ENCODE data around the gene POU2AF1. TPM values are rescaled to one million over a fixed set of nuclear protein-coding genes. Genes with fewer than 3 reads are reported as not detected.

The POU2AF1 gene
- total RNA-seq, 2 experiments from 2014 or later: 2.9 to 7.4 TPM

- H3K27me3 Mint-ChIP-seq: peaks cover 3% of the 10 kb centered on the region
- no peaks in the 10 kb centered on the region for H3K9me3 Mint-ChIP-seq (ENCODE audit: low read depth)
- CTCF ChIA-PET: interaction anchor here (1.0 to 2.0 kb wide), 4 partner anchors 11 to 135 kb away, joined by 3 to 22 read pairs (median 4); no protein-coding TSS in a partner anchor
- H3K4me3 Mint-ChIP-seq: no peak overlapping the region
- ATAC-seq (peak; percentile 48), DNase-seq (no peak)
- peaks cover 51% of the 10 kb centered on the region for H3K4me1 Mint-ChIP-seq
- H3K36me3 Mint-ChIP-seq: no peaks in the 10 kb centered on the region
- H3K27ac Mint-ChIP-seq: peak overlapping the region; percentile 61
These were observed 38.1 kb upstream of the POU2AF1 start for GRCh38 chr11:111417011-111417765.

- no peaks in the 10 kb centered on the region for H3K9me3 Mint-ChIP-seq (ENCODE audit: low read depth)
- H3K27me3 Mint-ChIP-seq: peaks cover 3% of the 10 kb centered on the region
- no peaks in the 10 kb centered on the region for H3K36me3 Mint-ChIP-seq
- H3K4me1 Mint-ChIP-seq: peaks cover 51% of the 10 kb centered on the region
- H3K4me3 Mint-ChIP-seq: no peak overlapping the region
- ATAC-seq (no peak), DNase-seq (no peak)
- H3K27ac Mint-ChIP-seq: no peak overlapping the region
- CTCF ChIA-PET: interaction anchor here (0.6 to 2.0 kb wide), 4 partner anchors 12 to 133 kb away, joined by 3 to 22 read pairs (median 4); no protein-coding TSS in a partner anchor
These were observed 37.3 kb upstream of the POU2AF1 start for GRCh38 chr11:111416231-111416960.

GRCh38 chr11:111414936-111415335 is 35.9 kb upstream of the POU2AF1 start:
- no peaks in the 10 kb centered on the region for H3K36me3 Mint-ChIP-seq
- ATAC-seq (no peak), DNase-seq (no peak)
- H3K4me3 Mint-ChIP-seq: no peak overlapping the region
- peaks cover 3% of the 10 kb centered on the region for H3K27me3 Mint-ChIP-seq
- H3K27ac Mint-ChIP-seq: no peak overlapping the region
- CTCF ChIA-PET: interaction anchor here (1.5 to 1.6 kb wide), 2 partner anchors 14 to 32 kb away, joined by 3 to 6 read pairs; no protein-coding TSS in a partner anchor
- peaks cover 51% of the 10 kb centered on the region for H3K4me1 Mint-ChIP-seq
- H3K9me3 Mint-ChIP-seq (ENCODE audit: low read depth): no peaks in the 10 kb centered on the region

- Mint-ChIP-seq H3K4me3 (no peak overlapping the region), H3K9me3 (ENCODE audit: low read depth) (no peaks in the 10 kb centered on the region), H3K27me3 (peaks cover 3% of the 10 kb centered on the region), H3K27ac (peak overlapping the region; percentile 13), H3K4me1 (peaks cover 53% of the 10 kb centered on the region), H3K36me3 (no peaks in the 10 kb centered on the region)
- ATAC-seq (no peak), DNase-seq (no peak)
- CTCF ChIA-PET: interaction anchor here (1.5 to 1.6 kb wide), 2 partner anchors 14 to 33 kb away, joined by 3 to 6 read pairs; no protein-coding TSS in a partner anchor
These were observed 35.3 kb upstream of the POU2AF1 start for GRCh38 chr11:111414267-111414931.

- CTCF ChIA-PET: interaction anchor here (1.6 kb wide), 1 partner anchor 15 kb away, joined by 6 read pairs; no protein-coding TSS in a partner anchor
- Mint-ChIP-seq H3K9me3 (ENCODE audit: low read depth) (no peaks in the 10 kb centered on the region), H3K4me3 (no peak overlapping the region), H3K4me1 (peaks cover 53% of the 10 kb centered on the region), H3K27me3 (peaks cover 3% of the 10 kb centered on the region), H3K27ac (no peak overlapping the region), H3K36me3 (no peaks in the 10 kb centered on the region)
- ATAC-seq (no peak), DNase-seq (no peak)
These were observed 34.8 kb upstream of the POU2AF1 start for GRCh38 chr11:111413849-111414248.

GRCh38 chr11:111412293-111412692 is 33.2 kb upstream of the POU2AF1 start:
- Mint-ChIP-seq H3K4me1 (peaks cover 45% of the 10 kb centered on the region), H3K36me3 (no peaks in the 10 kb centered on the region), H3K4me3 (no peak overlapping the region), H3K27ac (no peak overlapping the region), H3K9me3 (ENCODE audit: low read depth) (no peaks in the 10 kb centered on the region), H3K27me3 (peaks cover 6% of the 10 kb centered on the region)
- no peak for ATAC-seq
- CTCF ChIA-PET: interaction anchor here (0.5 to 2.0 kb wide), 5 partner anchors 9 to 951 kb away, joined by 3 to 6 read pairs (median 4); no protein-coding TSS in a partner anchor
- DNase-seq: no peak

- H3K9me3 Mint-ChIP-seq (ENCODE audit: low read depth): no peaks in the 10 kb centered on the region
- peaks cover 6% of the 10 kb centered on the region for H3K27me3 Mint-ChIP-seq
- H3K36me3 Mint-ChIP-seq: no peaks in the 10 kb centered on the region
- no peak for ATAC-seq
- no peak overlapping the region for H3K4me3 Mint-ChIP-seq
- CTCF ChIA-PET: interaction anchor here (1.2 to 2.0 kb wide), 3 partner anchors 10 to 129 kb away, joined by 3 to 6 read pairs (median 4); no protein-coding TSS in a partner anchor
- no peak for DNase-seq
- peaks cover 38% of the 10 kb centered on the region for H3K4me1 Mint-ChIP-seq
- H3K27ac Mint-ChIP-seq: no peak overlapping the region
These were observed 32.4 kb upstream of the POU2AF1 start for GRCh38 chr11:111411456-111411855.

- Mint-ChIP-seq H3K9me3 (ENCODE audit: low read depth) (no peaks in the 10 kb centered on the region), H3K27ac (no peak overlapping the region), H3K27me3 (peaks cover 6% of the 10 kb centered on the region), H3K4me1 (peaks cover 36% of the 10 kb centered on the region), H3K36me3 (no peaks in the 10 kb centered on the region), H3K4me3 (no peak overlapping the region)
- DNase-seq (no peak), ATAC-seq (no peak)
- CTCF ChIA-PET: interaction anchor here (1.3 to 2.0 kb wide), 2 partner anchors 10 to 128 kb away, joined by 3 to 6 read pairs; no protein-coding TSS in a partner anchor
These were observed 31.9 kb upstream of the POU2AF1 start for GRCh38 chr11:111410951-111411350.

- ATAC-seq: no peak
- no peak overlapping the region for H3K4me3 Mint-ChIP-seq
- H3K36me3 Mint-ChIP-seq: no peaks in the 10 kb centered on the region
- CTCF ChIA-PET: interaction anchor here (1.1 to 1.5 kb wide), 3 partner anchors 13 to 127 kb away, joined by 3 to 4 read pairs (median 4); no protein-coding TSS in a partner anchor
- no peak overlapping the region for H3K27ac Mint-ChIP-seq
- DNase-seq: no peak
- no peaks in the 10 kb centered on the region for H3K9me3 Mint-ChIP-seq (ENCODE audit: low read depth)
- H3K27me3 Mint-ChIP-seq: peaks cover 7% of the 10 kb centered on the region
- H3K4me1 Mint-ChIP-seq: peaks cover 33% of the 10 kb centered on the region
These were observed 30.8 kb upstream of the POU2AF1 start for GRCh38 chr11:111409915-111410314.

GRCh38 chr11:111408789-111409727 is 30.0 kb upstream of the POU2AF1 start:
- H3K36me3 Mint-ChIP-seq: no peaks in the 10 kb centered on the region
- no peak overlapping the region for H3K4me3 Mint-ChIP-seq
- no peak overlapping the region for H3K27ac Mint-ChIP-seq
- peaks cover 25% of the 10 kb centered on the region for H3K4me1 Mint-ChIP-seq
- peaks cover 9% of the 10 kb centered on the region for H3K27me3 Mint-ChIP-seq
- no peak for ATAC-seq
- DNase-seq: peak; percentile 53
- no peaks in the 10 kb centered on the region for H3K9me3 Mint-ChIP-seq (ENCODE audit: low read depth)
- CTCF ChIA-PET: interaction anchor here (1.4 to 1.5 kb wide), 2 partner anchors 14 to 37 kb away, joined by 4 read pairs; no protein-coding TSS in a partner anchor

- Mint-ChIP-seq H3K27ac (no peak overlapping the region), H3K9me3 (ENCODE audit: low read depth) (no peaks in the 10 kb centered on the region), H3K4me1 (peaks cover 16% of the 10 kb centered on the region), H3K27me3 (peaks cover 13% of the 10 kb centered on the region), H3K4me3 (no peak overlapping the region), H3K36me3 (no peaks in the 10 kb centered on the region)
- CTCF ChIA-PET: no interaction called here
- no peak for DNase-seq
- ATAC-seq: no peak
These were observed 28.6 kb upstream of the POU2AF1 start for GRCh38 chr11:111407652-111408051.

- CTCF ChIA-PET: no interaction called here
These were observed 27.5 kb upstream of the POU2AF1 start for GRCh38 chr11:111406589-111406988.

More at GRCh38 chr11:111406589-111406988, 27.5 kb upstream of the POU2AF1 start:
- H3K4me3 Mint-ChIP-seq: no peak overlapping the region
- no peaks in the 10 kb centered on the region for H3K36me3 Mint-ChIP-seq
- no peaks in the 10 kb centered on the region for H3K9me3 Mint-ChIP-seq (ENCODE audit: low read depth)
- ATAC-seq: no peak
- peaks cover 13% of the 10 kb centered on the region for H3K4me1 Mint-ChIP-seq
- H3K27ac Mint-ChIP-seq: no peak overlapping the region
- no peak for DNase-seq
- peaks cover 13% of the 10 kb centered on the region for H3K27me3 Mint-ChIP-seq
